Subcutaneous abdominal adipose tissue (tissue), 5 donors: ENCODE results near the gene TAF10.

Experiments
- H3K27ac ChIP-seq: one replicate; pipeline ENCODE4 v1.7.0; 2013; ENCODE audit warnings: low read depth, mild to moderate bottlenecking, inconsistent platforms, low read length, moderate library complexity
- H3K27me3 ChIP-seq, 5 donors: one replicate each; pipeline ENCODE4 v1.7.0; 2013; ENCODE audit warnings: low read length in 5 of 5, inconsistent platforms in 1 of 5; ENCODE audit not compliant: control insufficient read depth in 5 of 5, insufficient read depth in 4 of 5
- H3K36me3 ChIP-seq, 5 donors: one replicate each; pipeline ENCODE4 v1.7.0; 2013; ENCODE audit warnings: low read length in 5 of 5; ENCODE audit not compliant: control insufficient read depth in 5 of 5, insufficient read depth in 5 of 5
- H3K4me1 ChIP-seq, 5 donors: one replicate each; pipeline ENCODE4 v1.7.0; 2013; ENCODE audit warnings: low read length in 5 of 5, mild to moderate bottlenecking in 3 of 5, moderate library complexity in 1 of 5; ENCODE audit not compliant: control insufficient read depth in 5 of 5, insufficient read depth in 5 of 5
- H3K4me3 ChIP-seq, 5 donors: one replicate each; pipeline ENCODE4 v1.7.0; 2013; ENCODE audit warnings: low read length in 5 of 5, low read depth in 1 of 5
- H3K9ac ChIP-seq, 5 donors: one replicate each; pipeline ENCODE4 v1.7.0; 2013; ENCODE audit warnings: low read length in 5 of 5, mild to moderate bottlenecking in 4 of 5, moderate library complexity in 3 of 5
- H3K9me3 ChIP-seq, 5 donors: one replicate each; pipeline ENCODE4 v1.7.0; 2013; ENCODE audit warnings: low read length in 5 of 5; ENCODE audit not compliant: control insufficient read depth in 5 of 5
- donor health status: healthy.
- donor health status: healthy.
- donor health status: healthy.
- donor health status: healthy.
- donor health status: healthy.

The TAF10 gene

DNA sequence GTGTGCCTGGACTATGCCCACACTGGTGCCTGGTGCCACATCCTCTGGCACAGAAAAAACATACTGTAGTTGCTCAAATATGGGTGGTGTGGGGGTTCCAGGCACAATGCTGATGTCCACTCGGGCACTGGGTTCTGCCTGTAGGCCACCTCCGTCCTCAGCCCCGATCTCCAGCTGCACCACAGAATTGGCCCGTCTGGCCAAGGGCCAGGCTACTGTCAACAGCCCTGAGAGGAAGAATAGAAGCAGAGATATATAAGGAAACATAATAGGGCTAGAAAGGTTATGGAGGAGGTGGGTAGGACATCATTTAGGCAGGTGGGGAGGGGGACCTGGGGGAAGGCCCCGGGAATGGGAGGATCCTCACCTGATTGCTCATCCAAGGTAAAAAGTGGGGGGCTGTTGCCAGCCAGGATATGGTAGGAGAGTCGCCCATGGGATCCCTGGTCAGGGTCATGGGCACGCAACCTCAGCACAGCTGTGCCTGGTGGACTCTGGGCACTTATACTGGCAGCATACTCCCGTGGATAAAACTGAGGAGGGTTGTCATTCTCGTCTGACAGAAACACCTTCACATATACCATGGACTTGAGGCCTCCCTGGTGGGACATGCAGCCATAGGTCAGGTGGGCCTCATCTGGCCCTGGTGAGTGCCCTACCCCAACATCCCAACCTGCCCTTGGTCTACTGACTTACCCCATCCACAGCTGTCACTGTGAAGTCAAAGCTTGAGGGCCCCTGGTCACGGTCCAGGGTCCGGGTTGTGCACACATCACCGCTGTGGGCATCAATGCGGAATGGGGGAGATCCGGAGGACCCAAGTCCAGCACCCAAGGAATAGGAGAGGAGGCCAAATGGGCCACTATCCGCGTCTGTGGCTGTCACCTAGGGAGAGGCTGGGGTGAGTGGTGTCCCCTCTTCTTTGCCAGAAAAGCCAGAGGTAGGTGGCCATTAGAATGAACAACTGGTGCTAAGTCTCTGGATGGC, 21.7 kb upstream of the TAF10 start:
- no peaks in the 10 kb centered on the region for H3K27me3 ChIP-seq
- H3K27ac ChIP-seq: peak overlapping the region; percentile 65
- no peak overlapping the region for H3K4me3 ChIP-seq
- H3K4me1 ChIP-seq: peaks cover 5 to 53% (median 28%) of the 10 kb centered on the region in 5 donors
- no peaks in the 10 kb centered on the region for H3K9me3 ChIP-seq
- H3K9ac ChIP-seq: no peak overlapping the region
- peaks cover 0 to 48% (median 44%) of the 10 kb centered on the region in 5 donors for H3K36me3 ChIP-seq

GRCh38 chr11:6632116-6633073, 20.4 kb upstream of the TAF10 start:
- no peaks in the 10 kb centered on the region for H3K9me3 ChIP-seq
- peaks cover 0 to 40% (median 16%) of the 10 kb centered on the region in 5 donors for H3K4me1 ChIP-seq
- H3K9ac ChIP-seq: no peak overlapping the region
- H3K27me3 ChIP-seq: no peaks in the 10 kb centered on the region
- H3K36me3 ChIP-seq: peaks cover 0 to 57% (median 53%) of the 10 kb centered on the region in 5 donors
- H3K27ac ChIP-seq: no peak overlapping the region
- H3K4me3 ChIP-seq: no peak overlapping the region

DNA sequence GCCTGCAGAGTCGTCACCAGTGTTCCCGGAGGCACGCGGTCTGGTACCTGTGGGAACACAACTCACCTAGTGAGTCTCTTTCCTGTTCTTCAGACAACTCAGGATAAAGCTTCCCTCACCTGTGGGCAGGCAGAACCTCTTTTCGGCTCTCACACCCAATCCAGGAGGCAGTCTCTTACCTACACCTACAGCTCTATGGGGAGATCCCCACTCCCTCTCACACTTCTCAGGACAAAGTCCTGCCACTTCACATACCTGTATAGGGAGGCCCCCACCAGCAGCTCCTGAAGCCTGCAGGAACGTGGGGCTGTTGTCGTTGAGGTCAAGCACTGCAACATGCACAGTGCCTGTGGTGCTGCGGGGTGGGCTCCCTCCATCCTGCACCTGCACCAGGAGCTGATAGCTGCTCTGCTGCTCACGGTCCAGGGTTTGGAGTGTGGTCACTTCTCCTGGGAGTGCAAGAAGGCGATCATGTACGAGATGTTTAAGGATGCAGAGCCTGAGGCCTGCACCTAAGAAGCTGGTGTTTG, 19.4 kb upstream of the TAF10 start:
- H3K4me1 ChIP-seq: peaks cover 0 to 30% (median 16%) of the 10 kb centered on the region in 5 donors
- no peaks in the 10 kb centered on the region for H3K27me3 ChIP-seq
- no peak overlapping the region for H3K9ac ChIP-seq
- H3K9me3 ChIP-seq: no peaks in the 10 kb centered on the region
- H3K4me3 ChIP-seq: no peak overlapping the region
- no peak overlapping the region for H3K27ac ChIP-seq
- peaks cover 0 to 67% (median 63%) of the 10 kb centered on the region in 5 donors for H3K36me3 ChIP-seq

GRCh38 chr11:6630632-6631291, 18.7 kb upstream of the TAF10 start:
- H3K36me3 ChIP-seq: peaks cover 0 to 74% (median 70%) of the 10 kb centered on the region in 5 donors

DNA sequence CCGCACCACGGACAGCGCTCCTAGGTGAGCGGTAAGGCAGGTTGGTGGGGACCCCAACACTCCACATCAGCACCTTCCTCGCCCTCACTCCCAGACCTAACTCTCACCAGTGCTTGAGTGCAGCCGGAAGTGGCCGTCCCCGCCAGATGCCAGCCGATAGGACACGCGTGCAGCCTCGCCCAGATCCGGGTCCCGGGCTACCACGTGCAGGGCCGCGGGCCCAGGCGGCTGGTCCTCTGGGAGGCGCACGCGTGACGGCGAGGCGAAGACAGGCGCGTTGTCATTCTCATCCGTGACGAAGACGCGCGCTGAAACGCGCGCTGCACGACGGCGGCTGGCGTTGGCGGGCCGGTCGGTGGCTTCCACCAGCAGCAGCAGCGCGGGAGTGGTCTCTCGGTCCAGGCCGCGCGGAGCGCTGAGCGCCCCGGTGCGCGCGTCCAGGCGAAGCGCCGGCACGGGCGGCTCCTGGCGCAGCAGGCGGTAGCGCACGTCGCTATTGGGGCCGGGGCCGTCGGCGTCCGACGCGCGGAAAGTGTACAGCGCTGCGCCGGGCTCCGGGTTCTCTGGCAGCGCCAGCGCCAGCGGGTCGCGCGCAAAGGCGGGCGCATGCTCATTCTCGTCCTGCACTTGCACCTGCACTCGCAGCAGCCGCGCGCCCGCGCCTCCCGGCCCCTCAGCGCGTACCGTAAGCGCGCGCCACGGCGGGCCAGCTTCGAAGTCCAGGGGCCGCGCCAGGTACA, 18.0 kb upstream of the TAF10 start:
- no peaks in the 10 kb centered on the region for H3K27me3 ChIP-seq
- no peak overlapping the region for H3K4me3 ChIP-seq
- no peak overlapping the region for H3K27ac ChIP-seq
- H3K4me1 ChIP-seq: peaks cover 0 to 19% (median 3%) of the 10 kb centered on the region in 5 donors
- H3K9me3 ChIP-seq: no peaks in the 10 kb centered on the region
- H3K9ac ChIP-seq: no peak overlapping the region
- peaks cover 0 to 81% (median 77%) of the 10 kb centered on the region in 5 donors for H3K36me3 ChIP-seq

More at GRCh38 chr11:6630632-6631291, 18.7 kb upstream of the TAF10 start:
- H3K9me3 ChIP-seq: no peaks in the 10 kb centered on the region
- H3K4me1 ChIP-seq: peaks cover 0 to 26% (median 10%) of the 10 kb centered on the region in 5 donors
- H3K27ac ChIP-seq: no peak overlapping the region
- H3K4me3 ChIP-seq: no peak overlapping the region
- no peak overlapping the region for H3K9ac ChIP-seq
- H3K27me3 ChIP-seq: no peaks in the 10 kb centered on the region

- Histone ChIP-seq H3K27ac (no peak overlapping the region), H3K9me3 (no peaks in the 10 kb centered on the region), H3K4me1 (peaks cover 0 to 13% (median 0%) of the 10 kb centered on the region in 5 donors), H3K27me3 (no peaks in the 10 kb centered on the region), H3K36me3 (peaks cover 0 to 86% (median 82%) of the 10 kb centered on the region in 5 donors), H3K9ac (no peak overlapping the region), H3K4me3 (no peak overlapping the region)
Observed at GRCh38 chr11:6629573-6629891, 17.5 kb upstream of the TAF10 start.

DNA sequence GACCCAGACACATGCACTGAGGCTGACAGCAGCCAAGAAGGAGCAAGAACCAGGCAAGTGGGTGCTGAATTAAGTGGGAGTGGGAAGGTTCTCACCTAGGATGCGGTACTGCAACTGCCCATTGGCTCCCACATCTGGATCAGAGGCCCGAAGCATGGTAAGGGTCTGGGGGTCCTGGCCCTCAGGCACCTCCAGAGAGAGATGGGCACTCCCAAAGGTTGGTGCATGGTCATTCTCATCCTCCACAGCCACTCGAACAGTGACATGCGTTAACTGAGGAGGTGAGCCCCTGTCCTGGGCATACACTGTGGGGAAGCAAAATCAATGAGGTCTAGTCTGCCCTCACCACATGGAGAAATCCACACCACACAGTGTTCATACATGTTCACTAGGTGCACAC, 16.5 kb upstream of the TAF10 start:
- Histone ChIP-seq H3K4me3 (no peak overlapping the region), H3K27me3 (no peaks in the 10 kb centered on the region), H3K9ac (no peak overlapping the region), H3K27ac (no peak overlapping the region), H3K4me1 (peaks cover 0 to 3% (median 0%) of the 10 kb centered on the region in 5 donors), H3K9me3 (no peaks in the 10 kb centered on the region), H3K36me3 (peaks cover 0 to 93% (median 89%) of the 10 kb centered on the region in 5 donors)

DNA sequence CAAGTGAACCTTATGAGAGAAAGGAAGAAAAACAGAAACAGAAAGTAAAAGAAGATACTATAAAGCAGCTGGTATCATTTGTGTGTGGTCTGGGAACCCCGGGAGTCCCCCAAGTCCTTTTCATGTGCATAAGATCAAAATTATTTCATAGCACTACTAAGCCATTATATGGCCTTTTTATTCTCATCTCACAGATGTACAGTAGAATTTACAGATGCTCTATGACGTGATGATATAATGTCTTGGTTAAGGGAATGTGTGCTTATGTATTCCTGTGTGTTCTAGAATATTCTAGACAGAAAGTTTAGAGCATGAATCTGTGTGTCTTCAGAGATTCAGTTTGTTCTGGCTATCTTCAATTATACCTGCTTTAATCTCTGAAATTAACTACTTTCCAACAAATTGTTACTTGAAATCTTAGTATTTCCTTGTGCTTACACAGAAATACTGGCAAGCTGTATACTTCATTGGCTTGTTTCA, 15.8 kb upstream of the TAF10 start:
- Histone ChIP-seq H3K4me3 (no peak overlapping the region), H3K27me3 (no peaks in the 10 kb centered on the region), H3K36me3 (peaks cover 0 to 91% (median 88%) of the 10 kb centered on the region in 5 donors), H3K9me3 (no peaks in the 10 kb centered on the region), H3K4me1 (peaks cover 0 to 2% (median 0%) of the 10 kb centered on the region in 5 donors), H3K27ac (no peak overlapping the region), H3K9ac (no peak overlapping the region)
